ENCODE data around the gene KCNJ16.
A peak's percentile ranks its signal among the peaks of the same experiment; 100 is the strongest.

Gene KCNJ16

GRCh38 chr17:70127221-70127873 lies 52.3 kb downstream of the KCNJ16 start:
- Mint-ChIP-seq H3K27me3 (no peaks in the 10 kb centered on the region), H3K4me1 (no peaks in the 10 kb centered on the region), H3K36me3 (ENCODE audit: insufficient read depth) (no peaks in the 10 kb centered on the region), H3K9me3 (peaks cover 7% of the 10 kb centered on the region), H3K4me3 (no peak overlapping the region), H3K27ac (ENCODE audit: low read depth) (no peak overlapping the region)
- DNase-seq (ENCODE audit: low spot score in 2 of 2) (no peak), ATAC-seq (replicated peaks; ENCODE audit: extremely low read depth, poor library complexity, severe bottlenecking) (no peak)

- no peaks in the 10 kb centered on the region for H3K4me1 Mint-ChIP-seq
- no peaks in the 10 kb centered on the region for H3K36me3 Mint-ChIP-seq (ENCODE audit: insufficient read depth)
- DNase-seq (ENCODE audit: low spot score in 2 of 2) (no peak), ATAC-seq (replicated peaks; ENCODE audit: extremely low read depth, poor library complexity, severe bottlenecking) (no peak)
- no peak overlapping the region for H3K4me3 Mint-ChIP-seq
- H3K9me3 Mint-ChIP-seq: peaks cover 9% of the 10 kb centered on the region
- H3K27ac Mint-ChIP-seq (ENCODE audit: low read depth): no peak overlapping the region
- H3K27me3 Mint-ChIP-seq: no peaks in the 10 kb centered on the region
Measured at GRCh38 chr17:70128727-70129238, 53.8 kb downstream of the KCNJ16 start.

- no peaks in the 10 kb centered on the region for H3K36me3 Mint-ChIP-seq (ENCODE audit: insufficient read depth)
- no peak for ATAC-seq (replicated peaks; ENCODE audit: extremely low read depth, poor library complexity, severe bottlenecking)
- no peak overlapping the region for H3K4me3 Mint-ChIP-seq
- H3K9me3 Mint-ChIP-seq: peaks cover 9% of the 10 kb centered on the region
- no peak for DNase-seq (ENCODE audit: low spot score in 2 of 2)
- H3K4me1 Mint-ChIP-seq: no peaks in the 10 kb centered on the region
- H3K27ac Mint-ChIP-seq (ENCODE audit: low read depth): no peak overlapping the region
- no peaks in the 10 kb centered on the region for H3K27me3 Mint-ChIP-seq
Measured at GRCh38 chr17:70130289-70130688, 55.3 kb downstream of the KCNJ16 start.

- no peaks in the 10 kb centered on the region for H3K36me3 Mint-ChIP-seq (ENCODE audit: insufficient read depth)
- H3K4me1 Mint-ChIP-seq: peaks cover 7% of the 10 kb centered on the region
- no peak for ATAC-seq (replicated peaks; ENCODE audit: extremely low read depth, poor library complexity, severe bottlenecking)
- no peak overlapping the region for H3K4me3 Mint-ChIP-seq
- H3K27ac Mint-ChIP-seq (ENCODE audit: low read depth): no peak overlapping the region
- DNase-seq (ENCODE audit: low spot score in 2 of 2): no peak
- peaks cover 9% of the 10 kb centered on the region for H3K9me3 Mint-ChIP-seq
- no peaks in the 10 kb centered on the region for H3K27me3 Mint-ChIP-seq
Measured at GRCh38 chr17:70132505-70132904, 57.5 kb downstream of the KCNJ16 start.

- ATAC-seq (replicated peaks; ENCODE audit: extremely low read depth, poor library complexity, severe bottlenecking): no peak
- Mint-ChIP-seq H3K4me3 (no peak overlapping the region), H3K4me1 (peaks cover 8% of the 10 kb centered on the region), H3K27me3 (no peaks in the 10 kb centered on the region), H3K9me3 (peaks cover 9% of the 10 kb centered on the region), H3K27ac (ENCODE audit: low read depth) (no peak overlapping the region), H3K36me3 (ENCODE audit: insufficient read depth) (no peaks in the 10 kb centered on the region)
- no peak for DNase-seq (ENCODE audit: low spot score in 2 of 2)
Measured at GRCh38 chr17:70134042-70134441, 59.0 kb downstream of the KCNJ16 start.

GRCh38 chr17:70134777-70135176 lies 59.8 kb downstream of the KCNJ16 start:
- Mint-ChIP-seq H3K27ac (ENCODE audit: low read depth) (no peak overlapping the region), H3K4me1 (peaks cover 8% of the 10 kb centered on the region), H3K9me3 (peaks cover 9% of the 10 kb centered on the region), H3K4me3 (no peak overlapping the region), H3K36me3 (ENCODE audit: insufficient read depth) (no peaks in the 10 kb centered on the region), H3K27me3 (no peaks in the 10 kb centered on the region)
- no peak for ATAC-seq (replicated peaks; ENCODE audit: extremely low read depth, poor library complexity, severe bottlenecking)
- DNase-seq (ENCODE audit: low spot score in 2 of 2): no peak

GRCh38 chr17:70136131-70136530 lies 61.1 kb downstream of the KCNJ16 start:
- H3K27ac Mint-ChIP-seq (ENCODE audit: low read depth): no peak overlapping the region
- H3K36me3 Mint-ChIP-seq (ENCODE audit: insufficient read depth): no peaks in the 10 kb centered on the region

GRCh38 chr17:70137451-70138230 lies 62.6 kb downstream of the KCNJ16 start:
- no peaks in the 10 kb centered on the region for H3K36me3 Mint-ChIP-seq (ENCODE audit: insufficient read depth)
- H3K9me3 Mint-ChIP-seq: no peaks in the 10 kb centered on the region
- peak overlapping the region; percentile 48 for H3K4me3 Mint-ChIP-seq
- peaks cover 8% of the 10 kb centered on the region for H3K4me1 Mint-ChIP-seq
- ATAC-seq (replicated peaks; ENCODE audit: extremely low read depth, poor library complexity, severe bottlenecking) (no peak), DNase-seq (ENCODE audit: low spot score in 2 of 2) (no peak)
- H3K27me3 Mint-ChIP-seq: no peaks in the 10 kb centered on the region
- no peak overlapping the region for H3K27ac Mint-ChIP-seq (ENCODE audit: low read depth)

More at GRCh38 chr17:70136131-70136530, 61.1 kb downstream of the KCNJ16 start:
- peaks cover 8% of the 10 kb centered on the region for H3K4me1 Mint-ChIP-seq
- H3K4me3 Mint-ChIP-seq: no peak overlapping the region
- no peak for ATAC-seq (replicated peaks; ENCODE audit: extremely low read depth, poor library complexity, severe bottlenecking)
- DNase-seq (ENCODE audit: low spot score in 2 of 2): no peak
- peaks cover 9% of the 10 kb centered on the region for H3K9me3 Mint-ChIP-seq
- H3K27me3 Mint-ChIP-seq: no peaks in the 10 kb centered on the region

- ATAC-seq (replicated peaks; ENCODE audit: extremely low read depth, poor library complexity, severe bottlenecking): no peak
- Mint-ChIP-seq H3K27ac (ENCODE audit: low read depth) (no peak overlapping the region), H3K36me3 (ENCODE audit: insufficient read depth) (no peaks in the 10 kb centered on the region), H3K4me1 (peaks cover 8% of the 10 kb centered on the region), H3K27me3 (no peaks in the 10 kb centered on the region), H3K4me3 (no peak overlapping the region), H3K9me3 (no peaks in the 10 kb centered on the region)
- DNase-seq (ENCODE audit: low spot score in 2 of 2): no peak
Measured at GRCh38 chr17:70138291-70138865, 63.4 kb downstream of the KCNJ16 start.

- H3K9me3 Mint-ChIP-seq: no peaks in the 10 kb centered on the region
- no peak overlapping the region for H3K27ac Mint-ChIP-seq (ENCODE audit: low read depth)
- H3K4me1 Mint-ChIP-seq: peaks cover 8% of the 10 kb centered on the region
- no peak overlapping the region for H3K4me3 Mint-ChIP-seq
- DNase-seq (ENCODE audit: low spot score in 2 of 2) (no peak), ATAC-seq (replicated peaks; ENCODE audit: extremely low read depth, poor library complexity, severe bottlenecking) (no peak)
- H3K27me3 Mint-ChIP-seq: no peaks in the 10 kb centered on the region
- H3K36me3 Mint-ChIP-seq (ENCODE audit: insufficient read depth): no peaks in the 10 kb centered on the region
Measured at GRCh38 chr17:70139449-70139993, 64.5 kb downstream of the KCNJ16 start.

GRCh38 chr17:70144260-70144846 lies 69.3 kb downstream of the KCNJ16 start:
- no peaks in the 10 kb centered on the region for H3K4me1 Mint-ChIP-seq
- DNase-seq (ENCODE audit: low spot score in 2 of 2) (no peak), ATAC-seq (replicated peaks; ENCODE audit: extremely low read depth, poor library complexity, severe bottlenecking) (no peak)
- H3K27me3 Mint-ChIP-seq: no peaks in the 10 kb centered on the region
- no peaks in the 10 kb centered on the region for H3K9me3 Mint-ChIP-seq
- no peak overlapping the region for H3K4me3 Mint-ChIP-seq
- no peak overlapping the region for H3K27ac Mint-ChIP-seq (ENCODE audit: low read depth)
- no peaks in the 10 kb centered on the region for H3K36me3 Mint-ChIP-seq (ENCODE audit: insufficient read depth)

GRCh38 chr17:70153210-70153609 lies 78.2 kb downstream of the KCNJ16 start:
- H3K9me3 Mint-ChIP-seq: no peaks in the 10 kb centered on the region
- no peaks in the 10 kb centered on the region for H3K4me1 Mint-ChIP-seq
- H3K27me3 Mint-ChIP-seq: no peaks in the 10 kb centered on the region
- H3K27ac Mint-ChIP-seq (ENCODE audit: low read depth): no peak overlapping the region
- ATAC-seq (replicated peaks; ENCODE audit: extremely low read depth, poor library complexity, severe bottlenecking) (no peak), DNase-seq (ENCODE audit: low spot score in 2 of 2) (no peak)
- no peak overlapping the region for H3K4me3 Mint-ChIP-seq
- no peaks in the 10 kb centered on the region for H3K36me3 Mint-ChIP-seq (ENCODE audit: insufficient read depth)
